ENCODE measurements around the gene DIDO1.

DIDO1 gene

DNA sequence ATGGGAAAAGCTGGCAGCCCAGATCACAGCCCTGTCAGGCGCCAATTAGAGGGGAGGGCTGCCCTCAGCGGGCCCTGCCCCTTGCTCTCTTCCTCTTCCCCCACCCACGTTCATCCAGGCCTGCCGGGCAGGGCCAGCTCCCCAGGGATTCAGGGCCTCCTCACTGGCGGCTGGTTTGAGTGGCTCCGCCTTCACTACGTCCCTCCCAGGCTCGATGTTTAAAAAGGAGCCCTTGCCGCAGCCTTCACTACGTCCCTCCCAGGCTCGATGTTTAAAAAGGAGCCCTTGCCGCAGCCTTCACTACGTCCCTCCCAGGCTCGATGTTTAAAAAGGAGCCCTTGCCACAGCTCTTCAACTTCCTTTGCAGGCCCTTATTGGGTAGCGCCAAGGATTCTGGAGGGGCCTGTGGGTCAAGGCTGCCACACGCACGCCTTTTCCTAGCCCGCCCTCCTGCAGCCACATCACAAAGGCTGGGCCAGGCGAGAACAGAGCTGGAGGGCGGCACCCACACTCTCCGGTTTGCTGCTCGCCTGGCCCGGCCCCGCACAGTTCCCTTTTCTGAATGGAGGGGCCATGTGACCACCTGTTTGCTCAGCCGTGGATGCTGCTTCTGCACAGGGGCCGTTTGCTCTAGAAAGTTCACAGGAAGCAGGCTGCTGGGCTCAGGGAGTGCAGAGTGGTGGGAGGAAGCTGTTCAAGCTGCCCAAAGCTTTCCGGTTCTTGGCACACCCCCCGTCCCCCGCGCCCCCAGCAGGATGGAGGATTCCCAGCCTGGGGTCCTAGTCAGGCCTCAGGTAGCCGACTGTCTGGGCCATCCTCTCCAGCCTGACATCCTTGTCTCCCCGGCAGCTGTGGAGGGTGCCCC is 27.8 kb upstream of the DIDO1 start:
- H3K9ac ChIP-seq (ENCODE audit: low read length), result peak overlapping the region; percentile 39
- H3K36me3 ChIP-seq (ENCODE audit: control insufficient read depth, insufficient read depth, low read length), result peaks cover 40% of the 10 kb centered on the region
- peaks cover 29% of the 10 kb centered on the region for H3K4me1 ChIP-seq (ENCODE audit: control insufficient read depth, insufficient read depth, low read length)
- H3K27me3 ChIP-seq (ENCODE audit: control insufficient read depth, insufficient read depth, low read length), result no peaks in the 10 kb centered on the region
- H3K9me3 ChIP-seq (ENCODE audit: control insufficient read depth, insufficient read depth, low read depth, low read length), result no peaks in the 10 kb centered on the region
- H3K4me3 ChIP-seq (ENCODE audit: low read depth, low read length), result peak overlapping the region; percentile 57
- H3K27ac ChIP-seq (ENCODE audit: low read depth, low read length), result no peak overlapping the region

DNA sequence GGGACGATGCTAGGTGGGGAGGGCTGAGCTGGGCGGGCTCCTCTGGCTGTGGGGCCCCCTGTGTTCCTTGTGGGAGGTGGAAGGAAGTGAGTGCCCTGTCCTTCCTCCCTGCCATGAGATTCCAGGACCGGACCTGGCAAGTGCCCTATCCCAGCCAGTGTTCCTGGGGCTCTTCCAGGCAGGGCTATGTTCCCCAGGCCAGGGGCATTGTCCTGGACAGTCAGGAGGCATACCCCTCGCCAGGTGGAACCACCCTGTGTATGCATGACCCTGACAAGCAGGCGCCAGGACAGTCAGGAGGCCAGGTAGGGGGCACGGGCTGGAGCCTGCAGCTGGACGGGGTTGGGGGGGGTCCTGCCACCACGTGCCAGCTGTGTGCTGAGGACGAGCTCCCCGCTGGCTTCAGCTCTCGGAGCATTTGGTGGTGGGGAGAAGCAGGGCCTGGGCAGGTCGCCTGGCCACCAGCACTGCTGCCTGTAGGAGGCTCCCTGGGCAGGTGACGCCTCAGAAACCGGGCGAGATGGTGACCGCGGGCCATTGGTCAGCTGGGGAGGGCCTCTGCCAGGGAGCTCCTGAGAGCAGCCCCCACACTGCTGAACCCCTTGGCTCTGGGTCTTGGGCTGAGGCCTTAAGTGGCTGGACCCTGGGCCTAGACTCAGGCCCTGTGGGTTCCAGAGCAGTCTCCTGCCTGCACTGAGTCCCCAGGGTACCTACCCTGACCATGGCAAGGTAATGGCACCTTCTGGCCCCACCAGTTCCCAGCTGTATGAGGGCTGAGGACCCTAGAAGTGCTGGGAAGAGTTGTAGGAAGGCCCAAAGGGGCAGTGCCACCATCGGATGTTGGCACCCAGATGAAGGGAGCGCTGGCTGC is 26.9 kb upstream of the DIDO1 start:
- Histone ChIP-seq H3K9ac (ENCODE audit: low read length) (peak overlapping the region; percentile 39), H3K4me3 (ENCODE audit: low read depth, low read length) (peak overlapping the region; percentile 57), H3K36me3 (ENCODE audit: control insufficient read depth, insufficient read depth, low read length) (peaks cover 42% of the 10 kb centered on the region), H3K9me3 (ENCODE audit: control insufficient read depth, insufficient read depth, low read depth, low read length) (no peaks in the 10 kb centered on the region), H3K4me1 (ENCODE audit: control insufficient read depth, insufficient read depth, low read length) (peaks cover 29% of the 10 kb centered on the region), H3K27me3 (ENCODE audit: control insufficient read depth, insufficient read depth, low read length) (no peaks in the 10 kb centered on the region), H3K27ac (ENCODE audit: low read depth, low read length) (no peak overlapping the region)

DNA sequence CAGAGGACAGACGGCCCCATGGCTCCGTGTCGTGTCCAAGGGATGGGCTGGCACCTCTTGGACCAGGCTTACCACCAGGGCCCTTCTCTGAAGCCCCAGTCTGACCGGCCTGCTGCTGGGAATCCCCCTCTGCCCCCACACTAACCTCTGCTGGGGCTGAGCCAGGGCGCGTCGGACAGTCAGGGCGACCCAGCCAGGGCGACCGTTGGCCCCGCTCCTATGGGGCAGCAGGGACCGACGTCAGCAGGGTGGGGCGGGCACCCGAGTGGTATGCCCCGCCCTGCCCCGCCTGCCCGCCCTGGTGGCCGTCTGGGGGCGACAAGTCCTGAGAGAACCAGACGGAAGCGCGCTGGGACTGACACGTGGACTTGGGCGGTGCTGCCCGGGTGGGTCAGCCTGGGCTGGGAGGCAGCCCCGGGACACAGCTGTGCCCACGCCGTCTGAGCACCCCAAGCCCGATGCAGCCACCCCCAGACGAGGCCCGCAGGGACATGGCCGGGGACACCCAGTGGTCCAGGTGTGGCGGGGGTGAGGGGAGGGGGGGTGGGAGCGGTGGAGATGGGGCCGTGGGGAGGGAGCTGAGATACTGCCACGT is 26.2 kb upstream of the DIDO1 start, which contains the start of gene SLC17A9:
Gene SLC17A9, plus strand, starts transcription at position 337 of the 595 bp plus-strand sequence. Its CDS starts 122 bp downstream, at position 459.
- H3K4me1 ChIP-seq (ENCODE audit: control insufficient read depth, insufficient read depth, low read length), result peaks cover 29% of the 10 kb centered on the region
- H3K36me3 ChIP-seq (ENCODE audit: control insufficient read depth, insufficient read depth, low read length), result peaks cover 43% of the 10 kb centered on the region
- no peak within 1 kb of the TSS; the same call in 1 of the 2 replicates for H3K27ac ChIP-seq (ENCODE audit: low read depth, low read length)
- H3K27me3 ChIP-seq (ENCODE audit: control insufficient read depth, insufficient read depth, low read length), result no peaks in the 10 kb centered on the region
- H3K9me3 ChIP-seq (ENCODE audit: control insufficient read depth, insufficient read depth, low read depth, low read length), result no peaks in the 10 kb centered on the region
- H3K9ac ChIP-seq (ENCODE audit: low read length), result peak within 1 kb of the TSS; percentile 39
- H3K4me3 ChIP-seq (ENCODE audit: low read depth, low read length), result peak within 1 kb of the TSS; percentile 57

DNA sequence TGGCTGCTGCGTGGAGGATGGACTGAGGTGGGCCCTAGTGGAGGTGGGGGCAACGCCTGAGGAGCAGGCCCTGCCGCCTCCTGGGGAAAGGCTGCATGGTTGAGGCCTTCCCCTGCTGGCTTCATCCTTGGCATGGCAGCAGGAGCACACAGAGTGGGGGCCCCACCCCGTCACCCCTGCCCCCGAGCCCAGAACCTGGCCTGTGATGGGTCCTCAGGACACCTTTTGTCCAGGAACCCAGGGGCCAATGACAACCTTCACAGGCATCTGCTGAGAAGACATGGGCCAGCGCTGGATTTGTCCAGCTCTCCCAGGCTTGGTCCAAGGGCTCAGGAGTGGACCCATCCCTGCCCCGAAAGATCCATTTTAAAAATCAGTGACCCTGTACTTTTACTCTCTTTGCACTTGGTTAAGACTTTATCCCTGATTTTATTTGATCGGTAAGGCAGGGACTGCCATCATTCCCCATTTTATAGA is 25.6 kb upstream of the DIDO1 start:
- Histone ChIP-seq H3K4me1 (ENCODE audit: control insufficient read depth, insufficient read depth, low read length) (peaks cover 29% of the 10 kb centered on the region), H3K4me3 (ENCODE audit: low read depth, low read length) (peak overlapping the region; percentile 57), H3K9me3 (ENCODE audit: control insufficient read depth, insufficient read depth, low read depth, low read length) (no peaks in the 10 kb centered on the region), H3K27ac (ENCODE audit: low read depth, low read length) (no peak overlapping the region; the same call in 1 of the 2 replicates), H3K36me3 (ENCODE audit: control insufficient read depth, insufficient read depth, low read length) (peaks cover 44% of the 10 kb centered on the region), H3K9ac (ENCODE audit: low read length) (peak overlapping the region; percentile 30), H3K27me3 (ENCODE audit: control insufficient read depth, insufficient read depth, low read length) (no peaks in the 10 kb centered on the region)

DNA sequence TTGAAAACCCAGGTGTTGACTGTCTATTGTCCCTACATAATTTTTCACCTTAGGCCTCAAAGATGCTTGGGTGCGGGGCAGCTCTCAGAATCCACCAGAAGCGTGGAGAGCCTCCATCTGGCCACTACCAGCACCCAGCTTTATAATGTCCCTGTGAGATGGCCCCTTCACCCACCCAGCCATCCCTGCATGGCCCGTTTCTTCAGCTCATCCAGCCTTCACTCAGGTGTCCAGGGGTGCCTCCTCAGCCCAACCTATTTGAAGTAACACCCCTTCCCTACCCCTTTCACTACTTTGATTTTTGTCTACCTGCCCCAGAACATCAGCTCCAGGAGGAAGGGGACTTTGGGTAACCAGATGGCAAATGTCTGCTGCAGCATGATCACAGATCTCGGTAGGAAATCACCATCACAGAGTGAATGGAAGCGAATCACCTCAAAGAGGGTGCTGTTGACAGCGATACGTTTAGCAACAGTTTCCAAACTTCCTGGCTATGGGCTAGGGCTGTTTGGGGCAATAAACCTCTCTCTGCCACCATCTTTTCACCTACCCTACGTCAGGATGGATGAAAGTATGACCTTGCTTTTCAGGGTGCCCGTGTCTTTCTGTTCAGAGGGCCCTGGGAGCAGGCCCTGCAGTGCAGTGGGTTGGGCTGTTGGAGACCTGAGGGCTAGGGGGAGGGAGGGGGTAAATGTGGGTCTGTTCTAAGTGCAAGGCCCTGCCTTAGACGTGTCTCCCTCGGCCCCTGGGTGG is 25.0 kb upstream of the DIDO1 start:
- no peak overlapping the region for H3K4me3 ChIP-seq (ENCODE audit: low read depth, low read length)
- no peak overlapping the region for H3K27ac ChIP-seq (ENCODE audit: low read depth, low read length)

DNA sequence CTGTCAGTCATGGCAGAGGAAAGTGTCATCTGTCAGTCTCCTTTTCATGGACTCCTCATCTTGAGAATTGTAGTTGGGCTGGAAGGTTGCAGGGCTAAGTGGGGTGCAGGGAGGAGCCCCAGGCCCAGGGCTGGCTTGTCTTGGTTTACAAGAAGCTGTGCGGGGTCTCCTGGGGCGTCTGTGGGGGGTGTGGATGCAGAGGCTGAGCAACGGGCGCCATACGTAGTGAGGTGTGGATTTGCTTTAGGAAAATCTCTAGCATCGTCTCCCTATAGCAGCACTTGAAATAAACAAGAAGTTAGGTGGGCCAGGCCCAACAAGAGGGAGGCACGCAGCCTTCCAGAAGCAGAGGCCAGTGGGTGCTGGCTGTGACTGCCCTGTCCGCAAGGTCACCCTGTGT is 24.4 kb upstream of the DIDO1 start:
- Histone ChIP-seq H3K36me3 (ENCODE audit: control insufficient read depth, insufficient read depth, low read length) (peaks cover 56% of the 10 kb centered on the region), H3K9ac (ENCODE audit: low read length) (no peak overlapping the region), H3K27me3 (ENCODE audit: control insufficient read depth, insufficient read depth, low read length) (no peaks in the 10 kb centered on the region), H3K27ac (ENCODE audit: low read depth, low read length) (no peak overlapping the region), H3K4me1 (ENCODE audit: control insufficient read depth, insufficient read depth, low read length) (peaks cover 24% of the 10 kb centered on the region), H3K4me3 (ENCODE audit: low read depth, low read length) (no peak overlapping the region), H3K9me3 (ENCODE audit: control insufficient read depth, insufficient read depth, low read depth, low read length) (no peaks in the 10 kb centered on the region)

More for the DNA sequence above, 25.0 kb upstream of the DIDO1 start:
- no peak overlapping the region for H3K9ac ChIP-seq (ENCODE audit: low read length)
- H3K9me3 ChIP-seq (ENCODE audit: control insufficient read depth, insufficient read depth, low read depth, low read length), result no peaks in the 10 kb centered on the region
- H3K4me1 ChIP-seq (ENCODE audit: control insufficient read depth, insufficient read depth, low read length), result peaks cover 29% of the 10 kb centered on the region
- H3K36me3 ChIP-seq (ENCODE audit: control insufficient read depth, insufficient read depth, low read length), result peaks cover 51% of the 10 kb centered on the region
- no peaks in the 10 kb centered on the region for H3K27me3 ChIP-seq (ENCODE audit: control insufficient read depth, insufficient read depth, low read length)

DNA sequence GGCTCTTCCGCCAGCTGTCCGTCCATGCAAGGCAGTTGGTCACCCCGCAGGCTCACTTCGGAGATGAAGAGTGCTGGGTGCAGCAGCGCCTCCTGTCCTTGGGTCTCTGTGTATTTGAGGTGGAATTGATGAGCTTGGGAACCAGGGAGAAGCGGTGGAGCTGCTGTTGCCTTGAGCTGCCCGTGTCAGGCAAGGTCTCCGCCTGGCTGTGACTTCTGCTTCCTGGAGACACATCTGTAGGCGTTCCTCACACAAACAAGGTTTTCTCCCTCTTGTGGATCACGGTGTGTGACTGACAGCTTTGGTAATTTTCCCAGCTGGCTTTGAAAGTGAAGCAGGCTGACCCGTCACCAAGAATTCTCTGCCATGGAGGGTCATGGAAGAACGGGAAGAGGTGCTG is 23.7 kb upstream of the DIDO1 start:
- peaks cover 64% of the 10 kb centered on the region for H3K36me3 ChIP-seq (ENCODE audit: control insufficient read depth, insufficient read depth, low read length)
- H3K9ac ChIP-seq (ENCODE audit: low read length), result no peak overlapping the region
- no peak overlapping the region for H3K4me3 ChIP-seq (ENCODE audit: low read depth, low read length)
- no peak overlapping the region for H3K27ac ChIP-seq (ENCODE audit: low read depth, low read length)
- H3K9me3 ChIP-seq (ENCODE audit: control insufficient read depth, insufficient read depth, low read depth, low read length), result no peaks in the 10 kb centered on the region
- no peaks in the 10 kb centered on the region for H3K27me3 ChIP-seq (ENCODE audit: control insufficient read depth, insufficient read depth, low read length)
- peaks cover 20% of the 10 kb centered on the region for H3K4me1 ChIP-seq (ENCODE audit: control insufficient read depth, insufficient read depth, low read length)

DNA sequence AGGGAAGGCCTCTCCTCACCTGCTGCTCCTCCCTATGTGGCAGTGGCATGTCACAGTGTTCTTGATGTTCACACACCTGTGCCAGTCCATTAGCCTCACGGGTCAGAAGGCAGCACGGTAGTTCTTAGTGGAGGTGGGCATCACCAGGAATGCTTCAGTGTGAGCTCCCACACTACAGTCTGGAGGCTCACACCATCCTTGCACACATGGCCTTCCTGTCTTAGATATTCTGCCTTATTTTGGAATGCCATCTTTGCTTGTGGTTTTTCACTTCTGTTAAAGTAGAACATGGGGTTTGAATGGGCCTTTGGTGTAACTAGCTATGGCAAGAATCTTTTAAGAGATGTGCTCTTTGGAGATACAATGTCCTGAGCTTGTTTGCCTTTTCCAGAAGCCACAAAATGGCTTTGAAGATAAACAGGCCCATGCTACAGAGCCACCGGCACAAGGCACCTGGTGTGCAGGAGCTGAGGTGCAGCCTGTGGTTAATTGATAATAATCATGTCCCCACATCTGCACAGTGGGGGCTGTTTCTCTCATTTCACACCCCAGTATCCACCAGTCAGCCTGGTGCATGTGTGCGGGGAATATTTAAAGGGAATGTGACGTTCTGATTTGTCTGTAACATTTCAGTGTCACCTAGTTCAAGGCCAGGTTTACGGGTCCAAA is 23.0 kb upstream of the DIDO1 start:
- Histone ChIP-seq H3K27ac (ENCODE audit: low read depth, low read length) (no peak overlapping the region), H3K9me3 (ENCODE audit: control insufficient read depth, insufficient read depth, low read depth, low read length) (no peaks in the 10 kb centered on the region), H3K4me3 (ENCODE audit: low read depth, low read length) (no peak overlapping the region), H3K9ac (ENCODE audit: low read length) (no peak overlapping the region), H3K36me3 (ENCODE audit: control insufficient read depth, insufficient read depth, low read length) (peaks cover 71% of the 10 kb centered on the region), H3K4me1 (ENCODE audit: control insufficient read depth, insufficient read depth, low read length) (peaks cover 16% of the 10 kb centered on the region), H3K27me3 (ENCODE audit: control insufficient read depth, insufficient read depth, low read length) (no peaks in the 10 kb centered on the region)

DNA sequence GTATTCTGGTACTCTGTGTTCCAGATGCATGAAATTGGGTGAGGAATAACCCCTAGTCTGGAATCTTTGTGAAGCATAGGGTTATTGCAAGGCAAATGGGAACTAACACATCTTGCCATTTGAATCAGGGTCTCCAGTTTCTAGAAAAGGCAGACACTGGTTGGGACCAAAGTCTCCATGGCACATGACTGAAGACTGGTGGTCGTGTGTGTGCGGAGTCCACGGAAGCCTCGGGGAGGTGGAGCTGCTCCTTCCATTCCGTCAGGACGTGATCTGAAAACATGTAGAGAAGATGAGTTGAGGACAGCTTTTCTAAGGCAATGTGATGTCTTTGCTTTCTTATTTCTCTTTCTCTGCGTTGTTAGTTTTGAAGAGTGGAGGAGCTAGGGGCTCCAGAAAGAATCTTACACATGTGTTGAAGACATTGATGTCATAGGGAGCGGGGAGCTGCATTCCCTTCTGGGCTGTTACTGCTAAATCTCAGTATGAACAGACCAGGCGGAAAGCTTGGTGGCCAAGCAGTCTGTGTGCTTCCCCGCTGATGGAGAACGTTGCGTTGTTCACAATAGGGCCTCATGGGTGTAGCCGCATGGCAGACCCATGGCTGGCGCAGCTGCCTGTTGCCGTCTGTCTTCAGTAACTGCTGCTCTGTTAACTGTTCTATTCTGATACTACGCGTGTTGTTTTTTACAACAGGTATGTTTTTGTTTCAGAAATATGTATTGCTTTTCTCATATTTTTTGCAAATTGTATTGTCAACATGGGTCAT is 21.4 kb upstream of the DIDO1 start:
- H3K9me3 ChIP-seq (ENCODE audit: control insufficient read depth, insufficient read depth, low read depth, low read length), result no peaks in the 10 kb centered on the region
- peaks cover 87% of the 10 kb centered on the region for H3K36me3 ChIP-seq (ENCODE audit: control insufficient read depth, insufficient read depth, low read length)
- H3K4me1 ChIP-seq (ENCODE audit: control insufficient read depth, insufficient read depth, low read length), result peaks cover 4% of the 10 kb centered on the region; the same call in 1 of the 2 replicates
- H3K27me3 ChIP-seq (ENCODE audit: control insufficient read depth, insufficient read depth, low read length), result no peaks in the 10 kb centered on the region
- no peak overlapping the region for H3K27ac ChIP-seq (ENCODE audit: low read depth, low read length)
- H3K4me3 ChIP-seq (ENCODE audit: low read depth, low read length), result no peak overlapping the region
- H3K9ac ChIP-seq (ENCODE audit: low read length), result no peak overlapping the region
